PFSK-1 (cell line): Measurements from ENCODE around the gene TIAM1.

Experiments
- FOXP2 ChIP-seq: optimal IDR thresholded peaks from 2 replicates; pipeline ENCODE3; 2011; ENCODE audit warnings: borderline replicate concordance, control low read depth, inconsistent platforms; ENCODE audit not compliant: insufficient read depth; ENCODE audit errors: extremely low read length, extremely low read depth
- POLR2AphosphoS5 ChIP-seq: IDR thresholded peaks from 2 replicates; pipeline ENCODE4 v1.6.1; 2012; ENCODE audit warnings: low read depth, mild to moderate bottlenecking, control low read depth, low read length, moderate library complexity
- SIN3A ChIP-seq: IDR thresholded peaks from 2 replicates; pipeline ENCODE4 v1.6.1; 2012; ENCODE audit warnings: mild to moderate bottlenecking, low read length, moderate library complexity, borderline replicate concordance; ENCODE audit not compliant: insufficient read depth
- TAF1 ChIP-seq: IDR thresholded peaks from 2 replicates; pipeline ENCODE4 v1.6.1; 2012; ENCODE audit warnings: low read length, control low read depth, borderline replicate concordance; ENCODE audit not compliant: insufficient read depth
- TF ChIP-seq, protein P1 (sequence below), 2 experiments: IDR thresholded peaks; 2 replicates each; pipeline versions ENCODE4 v1.6.1 to v1.8.0; 2011 to 2012; ENCODE audit warnings: low read depth in 2 of 2, low read length in 2 of 2, control low read depth in 1 of 2, inconsistent platforms in 1 of 2, mild to moderate bottlenecking in 1 of 2, moderate library complexity in 1 of 2; ENCODE audit not compliant: insufficient read depth in 1 of 2

The TIAM1 gene

DNA sequence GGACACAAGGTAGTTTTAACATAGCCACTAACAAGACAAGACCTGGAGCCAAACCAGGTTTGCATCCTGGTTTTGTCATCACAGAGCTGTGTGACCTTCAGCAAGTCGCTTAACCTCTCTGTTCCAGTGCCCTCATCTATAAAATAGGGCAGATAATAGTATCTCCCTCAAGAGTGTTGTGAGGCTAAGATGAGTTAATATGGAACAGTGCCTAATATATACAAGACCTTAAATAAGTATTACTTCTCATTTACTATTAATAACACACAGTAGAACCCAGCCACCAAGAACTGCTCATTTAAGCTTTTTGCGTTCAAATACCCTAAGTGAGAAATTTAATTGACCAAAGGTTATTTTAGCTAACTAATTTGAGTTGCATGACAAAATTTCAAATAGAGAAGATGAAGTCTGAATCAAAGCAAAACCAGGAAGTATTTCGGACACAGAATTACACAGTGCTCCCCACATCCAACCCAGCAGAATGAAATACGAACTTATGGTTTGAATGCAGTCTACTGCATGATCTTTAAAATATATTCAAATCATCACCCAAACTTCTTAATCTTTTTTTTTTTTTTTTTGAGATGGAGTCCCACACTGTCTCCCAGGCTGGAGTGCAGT lies 181.9 kb downstream of the TIAM1 start:
- TF ChIP-seq, protein P1, sequence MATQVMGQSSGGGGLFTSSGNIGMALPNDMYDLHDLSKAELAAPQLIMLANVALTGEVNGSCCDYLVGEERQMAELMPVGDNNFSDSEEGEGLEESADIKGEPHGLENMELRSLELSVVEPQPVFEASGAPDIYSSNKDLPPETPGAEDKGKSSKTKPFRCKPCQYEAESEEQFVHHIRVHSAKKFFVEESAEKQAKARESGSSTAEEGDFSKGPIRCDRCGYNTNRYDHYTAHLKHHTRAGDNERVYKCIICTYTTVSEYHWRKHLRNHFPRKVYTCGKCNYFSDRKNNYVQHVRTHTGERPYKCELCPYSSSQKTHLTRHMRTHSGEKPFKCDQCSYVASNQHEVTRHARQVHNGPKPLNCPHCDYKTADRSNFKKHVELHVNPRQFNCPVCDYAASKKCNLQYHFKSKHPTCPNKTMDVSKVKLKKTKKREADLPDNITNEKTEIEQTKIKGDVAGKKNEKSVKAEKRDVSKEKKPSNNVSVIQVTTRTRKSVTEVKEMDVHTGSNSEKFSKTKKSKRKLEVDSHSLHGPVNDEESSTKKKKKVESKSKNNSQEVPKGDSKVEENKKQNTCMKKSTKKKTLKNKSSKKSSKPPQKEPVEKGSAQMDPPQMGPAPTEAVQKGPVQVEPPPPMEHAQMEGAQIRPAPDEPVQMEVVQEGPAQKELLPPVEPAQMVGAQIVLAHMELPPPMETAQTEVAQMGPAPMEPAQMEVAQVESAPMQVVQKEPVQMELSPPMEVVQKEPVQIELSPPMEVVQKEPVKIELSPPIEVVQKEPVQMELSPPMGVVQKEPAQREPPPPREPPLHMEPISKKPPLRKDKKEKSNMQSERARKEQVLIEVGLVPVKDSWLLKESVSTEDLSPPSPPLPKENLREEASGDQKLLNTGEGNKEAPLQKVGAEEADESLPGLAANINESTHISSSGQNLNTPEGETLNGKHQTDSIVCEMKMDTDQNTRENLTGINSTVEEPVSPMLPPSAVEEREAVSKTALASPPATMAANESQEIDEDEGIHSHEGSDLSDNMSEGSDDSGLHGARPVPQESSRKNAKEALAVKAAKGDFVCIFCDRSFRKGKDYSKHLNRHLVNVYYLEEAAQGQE (IDR thresholded peaks at IDR 0.05; ENCODE audit: insufficient read depth in 1 of 2, low read depth in 2 of 2, low read length in 2 of 2), result no peak
- TF ChIP-seq POLR2AphosphoS5, result no peak
- TF ChIP-seq SIN3A, result no peak
- TF ChIP-seq FOXP2, result no peak

DNA sequence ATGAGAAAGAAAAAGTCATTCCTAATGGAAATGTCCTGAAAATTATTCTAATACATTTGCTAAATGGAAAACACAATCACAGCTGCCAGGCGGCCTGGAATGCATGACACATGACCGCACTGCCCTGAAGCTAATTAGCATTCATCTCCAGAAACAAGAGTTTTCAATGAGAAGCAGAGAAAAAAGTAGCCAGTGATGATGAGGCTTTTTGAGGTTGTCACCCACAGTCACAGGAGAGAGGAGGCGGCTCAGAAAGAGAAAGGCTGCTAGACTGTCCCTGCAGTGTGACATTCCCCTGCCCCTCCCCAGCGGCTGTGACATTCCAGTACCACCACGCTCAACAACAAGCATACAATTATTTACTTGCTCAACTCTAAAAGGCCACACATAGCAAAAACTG lies 182.9 kb downstream of the TIAM1 start:
- TF ChIP-seq TAF1 (no peak), POLR2AphosphoS5 (no peak)
- TF ChIP-seq, protein P1 (IDR thresholded peaks at IDR 0.05; ENCODE audit: insufficient read depth in 1 of 2, low read depth in 2 of 2, low read length in 2 of 2), result no peak

DNA sequence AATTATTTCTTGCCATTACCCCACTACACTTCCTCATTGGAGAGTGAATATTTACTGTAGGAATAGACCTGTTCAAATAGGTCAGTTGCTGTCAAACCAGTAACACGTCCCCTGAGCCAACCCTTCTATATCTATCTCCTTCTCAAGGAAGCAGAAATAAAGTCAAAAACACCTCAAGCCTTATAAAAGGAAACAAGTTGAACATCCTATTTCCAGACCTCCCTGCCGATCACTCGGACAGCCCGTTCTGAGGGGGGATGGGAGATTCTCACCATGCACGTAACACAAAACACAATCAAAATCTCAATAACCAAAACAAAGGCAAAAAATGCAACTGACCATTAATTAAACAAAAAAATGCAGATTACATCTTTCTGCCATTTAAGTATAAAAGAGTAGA lies 184.3 kb downstream of the TIAM1 start:
- TF ChIP-seq, protein P1 (IDR thresholded peaks at IDR 0.05; ENCODE audit: insufficient read depth in 1 of 2, low read depth in 2 of 2, low read length in 2 of 2), result no peak
- TF ChIP-seq POLR2AphosphoS5 (no peak), FOXP2 (no peak), TAF1 (no peak), SIN3A (no peak)

DNA sequence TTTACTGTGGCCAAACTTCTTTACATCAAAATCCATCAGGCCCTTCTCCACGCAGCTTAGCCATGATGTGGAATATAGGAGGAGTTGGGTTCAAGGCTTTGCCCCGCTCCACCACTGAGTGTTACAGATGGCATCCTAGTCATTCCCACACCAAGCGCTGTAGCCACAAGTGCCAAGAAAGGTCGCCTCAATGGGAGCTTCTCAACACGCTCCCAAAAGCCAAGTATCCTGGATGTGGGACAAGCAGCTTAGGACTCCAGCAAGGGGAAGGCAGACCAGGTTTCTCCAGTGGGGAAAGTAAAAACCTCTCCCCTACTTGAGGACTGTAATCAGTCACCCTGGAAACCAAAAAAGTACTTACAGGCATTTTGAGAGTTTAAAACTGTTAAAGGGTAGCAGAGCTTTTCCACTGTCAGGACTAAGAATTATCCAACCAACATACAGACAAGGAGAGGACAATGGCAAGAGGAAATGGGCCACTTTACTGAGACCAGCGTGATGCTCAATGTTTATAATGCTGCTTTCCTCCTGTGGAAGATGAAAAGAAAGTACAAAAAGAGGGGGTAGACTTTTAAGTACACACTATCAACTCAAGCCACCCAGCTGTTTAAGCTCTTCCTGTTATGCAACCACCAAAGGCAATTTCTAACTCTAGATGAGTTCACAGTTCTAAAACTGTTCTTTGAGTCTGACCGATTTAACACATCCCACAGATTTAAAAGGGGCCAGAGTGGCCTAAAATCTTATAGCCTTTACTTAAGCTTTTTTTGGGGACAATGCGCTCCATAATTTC lies 185.1 kb downstream of the TIAM1 start:
- TF ChIP-seq FOXP2, result no peak
- TF ChIP-seq TAF1, result no peak
- no peak for TF ChIP-seq SIN3A
- TF ChIP-seq, protein P1 (IDR thresholded peaks at IDR 0.05; ENCODE audit: insufficient read depth in 1 of 2, low read depth in 2 of 2, low read length in 2 of 2), result no peak
- TF ChIP-seq POLR2AphosphoS5, result no peak
